Gastroesophageal sphincter (tissue), 3 donors: ENCODE data around the gene KCNH2.

ENCODE experiments used
- CTCF ChIP-seq, 4 experiments: fragments of 200-600 bp in 2 of 4; fragments of 450-650 bp in 2 of 4; sonication (generic) in 1 of 4; IDR thresholded peaks; one replicate each; pipeline ENCODE4 v1.5.1; 2017 to 2019; ENCODE audit warnings: antibody characterized with exemption in 4 of 4, mild to moderate bottlenecking in 2 of 4, moderate library complexity in 2 of 4
- POLR2A ChIP-seq, 2 donors: fragments of 450-650 bp; IDR thresholded peaks; one replicate each; pipeline ENCODE4 v1.6.1; 2017; ENCODE audit warnings: antibody characterized with exemption in 2 of 2, mild to moderate bottlenecking in 2 of 2, moderate library complexity in 1 of 2
- POLR2AphosphoS5 ChIP-seq: sonication (generic); formaldehyde crosslinking; IDR thresholded peaks from one replicate; pipeline ENCODE4 v1.6.1; 2017; ENCODE audit warnings: antibody characterized with exemption

GRCh38 chr7:150972023-150972468 is 6.1 kb downstream of the KCNH2 start:
- TF ChIP-seq CTCF (IDR thresholded peaks at IDR 0.05) (no peak), POLR2A (IDR thresholded peaks at IDR 0.05) (no peak), POLR2AphosphoS5 (peak; percentile 97)
